ENCODE measurements around the gene KRTAP4-12.
"Not testable (repeated sequence)": the region's sequence is repeated elsewhere in the genome, so short reads cannot be mapped to it uniquely, and the experiment has no call there.

Gene KRTAP4-12

GRCh38 chr17:41088760-41089352 is 35.1 kb downstream of the KRTAP4-12 start:
- not testable (repeated sequence) for DNase-seq (ENCODE audit: low spot score)

- not testable (repeated sequence) for DNase-seq (ENCODE audit: low spot score)
Measured at GRCh38 chr17:41084100-41084856, 39.7 kb downstream of the KRTAP4-12 start, which contains the start of gene KRTAP4-7. KRTAP4-7 (plus strand) TSS chr17:41084150; CDS start chr17:41084207, 57 bp downstream.

GRCh38 chr17:41083427-41083826 is 40.6 kb downstream of the KRTAP4-12 start:
- DNase-seq (ENCODE audit: low spot score): not testable (repeated sequence)

- no peak for DNase-seq (ENCODE audit: low spot score)
Measured at GRCh38 chr17:41082626-41083025, 41.4 kb downstream of the KRTAP4-12 start.

GRCh38 chr17:41076788-41077187 is 47.2 kb downstream of the KRTAP4-12 start:
- no peak for DNase-seq (ENCODE audit: low spot score)

GRCh38 chr17:41073676-41074075 is 50.3 kb downstream of the KRTAP4-12 start:
- no peak for DNase-seq (ENCODE audit: low spot score)
